HepG2 (cell line): ENCODE results near the gene FCN3. TPM values are rescaled to one million over a fixed set of nuclear protein-coding genes. Genes with fewer than 3 reads are reported as not detected.

Source experiments
- ADNP ChIP-seq: sonication (generic); formaldehyde crosslinking; IDR thresholded peaks from 2 replicates; pipeline ENCODE4 v1.4.0; 2020; ENCODE audit warnings: missing genetic modification reagents
- CHD2 ChIP-seq: IDR thresholded peaks from 2 replicates; pipeline ENCODE4 v1.6.1; 2011; ENCODE audit warnings: low read depth, low read length, improper control_type of control experiment
- DNMT3B ChIP-seq: conservative IDR thresholded peaks from 2 replicates; pipeline ENCODE4 v1.6.1; 2016; ENCODE audit warnings: missing biosample characterization, control low read depth
- FOXA1 ChIP-seq, 2 experiments: fragments of 450-650 bp in 1 of 2; sonication (generic) in 1 of 2; formaldehyde crosslinking in 1 of 2; IDR thresholded peaks; 2 replicates each; pipeline versions ENCODE4 v1.4.0 to v1.6.1; 2016 to 2020; ENCODE audit warnings: missing genetic modification reagents in 1 of 2
- HNF4A ChIP-seq: sonication (generic); formaldehyde crosslinking; IDR thresholded peaks from 2 replicates; pipeline ENCODE4 v1.4.0; 2020; ENCODE audit warnings: missing genetic modification reagents
- KLF6 ChIP-seq: IDR thresholded peaks from 2 replicates; pipeline ENCODE4 v1.8.0; 2016; ENCODE audit warnings: missing biosample characterization, missing genetic modification reagents
- MIXL1 ChIP-seq: IDR thresholded peaks from 2 replicates; pipeline ENCODE4 v1.6.1; 2016
- NCOA5 ChIP-seq: sonication (generic); formaldehyde crosslinking; IDR thresholded peaks from 2 replicates; pipeline ENCODE4 v1.4.0; 2020; ENCODE audit warnings: missing genetic modification reagents
- NFKB2 ChIP-seq: sonication (generic); formaldehyde crosslinking; IDR thresholded peaks from 2 replicates; pipeline ENCODE4 v1.4.0; 2020; ENCODE audit warnings: missing genetic modification reagents, borderline replicate concordance
- NFKBIZ ChIP-seq: IDR thresholded peaks from 2 replicates; pipeline ENCODE4 v1.6.1; 2018; ENCODE audit warnings: missing genetic modification reagents, missing compliant biosample characterization
- PAF1 ChIP-seq: IDR thresholded peaks from 2 replicates; pipeline ENCODE4 v1.6.1; 2016; ENCODE audit warnings: missing genetic modification reagents, missing compliant biosample characterization
- RNF2 ChIP-seq: fragments of 450-650 bp; conservative IDR thresholded peaks from 2 replicates; pipeline ENCODE4 v1.6.1; 2016; ENCODE audit warnings: low read depth
- XBP1 ChIP-seq: sonication (generic); formaldehyde crosslinking; IDR thresholded peaks from 2 replicates; pipeline ENCODE4 v1.5.0; 2020; ENCODE audit warnings: missing genetic modification reagents
- XRCC5 ChIP-seq: fragments of 200-400 bp; formaldehyde crosslinking; optimal IDR thresholded peaks from 2 replicates; pipeline ENCODE3; 2017; ENCODE audit warnings: mild to moderate bottlenecking, low read length
- ZBTB42 ChIP-seq: sonication (generic); formaldehyde crosslinking; IDR thresholded peaks from 2 replicates; pipeline ENCODE4 v1.5.0; 2020; ENCODE audit warnings: mild to moderate bottlenecking, missing genetic modification reagents
- ZFY ChIP-seq: sonication (generic); formaldehyde crosslinking; IDR thresholded peaks from 2 replicates; pipeline ENCODE4 v1.4.0; 2020; ENCODE audit warnings: missing genetic modification reagents
- ZNF160 ChIP-seq: sonication (generic); formaldehyde crosslinking; IDR thresholded peaks from 2 replicates; pipeline ENCODE4 v1.8.0; 2022; ENCODE audit warnings: mild to moderate bottlenecking, inconsistent platforms, missing genetic modification reagents
- ZNF274 ChIP-seq: sonication (generic); formaldehyde crosslinking; IDR thresholded peaks from 2 replicates; pipeline ENCODE4 v1.5.1; 2020; ENCODE audit warnings: mild to moderate bottlenecking, missing genetic modification reagents
- ZNF44 ChIP-seq: sonication (generic); formaldehyde crosslinking; IDR thresholded peaks from 2 replicates; pipeline ENCODE4 v1.5.1; 2020; ENCODE audit warnings: mild to moderate bottlenecking, missing genetic modification reagents
- ZNF83 ChIP-seq: sonication (generic); formaldehyde crosslinking; IDR thresholded peaks from 2 replicates; pipeline ENCODE4 v1.4.0; 2020; ENCODE audit warnings: missing genetic modification reagents, mild to moderate bottlenecking, borderline replicate concordance
- ZNF891 ChIP-seq: sonication (generic); formaldehyde crosslinking; IDR thresholded peaks from 2 replicates; pipeline ENCODE4 v1.5.0; 2020; ENCODE audit warnings: mild to moderate bottlenecking, missing genetic modification reagents
- polyA plus RNA-seq, 8 experiments: library from polyadenylated mRNA; depleted of rRNA in 3 of 8; stranded (reverse) in 7 of 8; unstranded in 1 of 8; fragments of >200 nt; fragmentation: Illumina TruSeq in 4 of 8; extraction: Trizol in 4 of 8; gene quantifications; 2 replicates each; pipeline versions ENCODE4 v1.2.1 to v1.2.3, GENCODE V29; 2011 to 2016; ENCODE audit warnings: low read depth in 4 of 8, missing spikeins in 1 of 8, mixed read lengths in 1 of 8; ENCODE audit not compliant: insufficient read depth in 1 of 8
- total RNA-seq, 5 experiments: library from RNA; depleted of rRNA; stranded (reverse); fragments of >200 nt; fragmentation: Illumina TruSeq; extraction: Trizol; gene quantifications; 2 replicates each; pipeline ENCODE4 v1.2.3, GENCODE V29; 2016; ENCODE audit warnings: low read depth in 1 of 5
- TF ChIP-seq, protein P1 (sequence below), 2 experiments: IDR thresholded peaks; 2 replicates each; pipeline ENCODE4 v1.6.1; 2011 to 2012; ENCODE audit warnings: low read length in 2 of 2, borderline replicate concordance in 1 of 2, low read depth in 1 of 2, mild to moderate bottlenecking in 1 of 2, moderate library complexity in 1 of 2
- TF ChIP-seq, protein P2 (sequence below): sonication (generic); formaldehyde crosslinking; IDR thresholded peaks from 2 replicates; pipeline ENCODE4 v1.4.0; 2020; ENCODE audit warnings: missing genetic modification reagents
- TF ChIP-seq, protein P3 (sequence below): sonication (generic); formaldehyde crosslinking; IDR thresholded peaks from 2 replicates; pipeline ENCODE4 v1.5.0; 2020; ENCODE audit warnings: missing genetic modification reagents
- TF ChIP-seq, protein P4 (sequence below): sonication (generic); formaldehyde crosslinking; IDR thresholded peaks from 2 replicates; pipeline ENCODE4 v1.5.1; 2020; ENCODE audit warnings: missing genetic modification reagents, mild to moderate bottlenecking, borderline replicate concordance

The FCN3 gene
- total and polyA plus RNA-seq, 2 of the 13 experiments (the other 11 are each of a cell fraction or from before 2014, with no cell fraction given) = not detected

DNA sequence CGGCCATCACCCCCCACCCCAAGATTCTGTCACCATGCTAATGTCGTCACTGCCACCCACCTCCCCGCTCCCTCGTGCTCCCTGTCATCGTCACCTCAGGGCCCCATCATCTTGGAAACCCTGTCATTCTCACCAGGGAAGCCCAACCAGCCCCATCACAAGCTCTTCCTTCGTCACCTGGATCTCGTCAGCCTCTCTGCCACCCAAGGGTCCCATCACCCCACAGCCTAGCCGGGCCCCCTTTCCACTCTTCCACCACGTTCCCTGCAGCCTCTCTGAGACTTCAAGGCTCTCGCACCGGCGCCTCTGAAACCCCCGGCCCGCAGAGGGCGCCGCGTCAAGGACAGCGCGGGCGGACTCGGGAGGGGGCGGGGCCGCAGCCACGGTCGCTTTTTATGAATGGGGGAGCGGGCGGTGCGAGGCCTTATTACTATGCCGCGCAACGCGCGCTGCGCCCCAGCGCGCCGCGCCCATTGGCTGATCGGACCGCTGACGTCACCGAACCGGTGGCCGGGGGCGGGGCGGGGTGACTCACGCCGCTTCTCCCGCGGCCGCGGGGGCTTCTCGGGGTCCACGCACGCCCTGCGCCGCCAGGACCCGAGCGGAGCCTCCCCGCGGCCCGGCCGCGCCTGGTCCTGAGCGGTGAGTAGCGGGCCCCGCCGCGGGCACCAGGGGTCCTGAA lies 17.6 kb upstream of the FCN3 start, which contains the start of gene GPR3 (continued):
- no peak for TF ChIP-seq NFKBIZ (CRISPR knock-in tag)
- no peak for TF ChIP-seq ZNF274 (CRISPR knock-in tag)
- TF ChIP-seq XRCC5 = peak; percentile 75
- TF ChIP-seq, protein P1, sequence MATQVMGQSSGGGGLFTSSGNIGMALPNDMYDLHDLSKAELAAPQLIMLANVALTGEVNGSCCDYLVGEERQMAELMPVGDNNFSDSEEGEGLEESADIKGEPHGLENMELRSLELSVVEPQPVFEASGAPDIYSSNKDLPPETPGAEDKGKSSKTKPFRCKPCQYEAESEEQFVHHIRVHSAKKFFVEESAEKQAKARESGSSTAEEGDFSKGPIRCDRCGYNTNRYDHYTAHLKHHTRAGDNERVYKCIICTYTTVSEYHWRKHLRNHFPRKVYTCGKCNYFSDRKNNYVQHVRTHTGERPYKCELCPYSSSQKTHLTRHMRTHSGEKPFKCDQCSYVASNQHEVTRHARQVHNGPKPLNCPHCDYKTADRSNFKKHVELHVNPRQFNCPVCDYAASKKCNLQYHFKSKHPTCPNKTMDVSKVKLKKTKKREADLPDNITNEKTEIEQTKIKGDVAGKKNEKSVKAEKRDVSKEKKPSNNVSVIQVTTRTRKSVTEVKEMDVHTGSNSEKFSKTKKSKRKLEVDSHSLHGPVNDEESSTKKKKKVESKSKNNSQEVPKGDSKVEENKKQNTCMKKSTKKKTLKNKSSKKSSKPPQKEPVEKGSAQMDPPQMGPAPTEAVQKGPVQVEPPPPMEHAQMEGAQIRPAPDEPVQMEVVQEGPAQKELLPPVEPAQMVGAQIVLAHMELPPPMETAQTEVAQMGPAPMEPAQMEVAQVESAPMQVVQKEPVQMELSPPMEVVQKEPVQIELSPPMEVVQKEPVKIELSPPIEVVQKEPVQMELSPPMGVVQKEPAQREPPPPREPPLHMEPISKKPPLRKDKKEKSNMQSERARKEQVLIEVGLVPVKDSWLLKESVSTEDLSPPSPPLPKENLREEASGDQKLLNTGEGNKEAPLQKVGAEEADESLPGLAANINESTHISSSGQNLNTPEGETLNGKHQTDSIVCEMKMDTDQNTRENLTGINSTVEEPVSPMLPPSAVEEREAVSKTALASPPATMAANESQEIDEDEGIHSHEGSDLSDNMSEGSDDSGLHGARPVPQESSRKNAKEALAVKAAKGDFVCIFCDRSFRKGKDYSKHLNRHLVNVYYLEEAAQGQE (IDR thresholded peaks at IDR 0.05; ENCODE audit: borderline replicate concordance in 1 of 2, low read depth in 1 of 2, low read length in 2 of 2) = no peak
- TF ChIP-seq NCOA5 (CRISPR knock-in tag) = no peak
- TF ChIP-seq, protein P2, sequence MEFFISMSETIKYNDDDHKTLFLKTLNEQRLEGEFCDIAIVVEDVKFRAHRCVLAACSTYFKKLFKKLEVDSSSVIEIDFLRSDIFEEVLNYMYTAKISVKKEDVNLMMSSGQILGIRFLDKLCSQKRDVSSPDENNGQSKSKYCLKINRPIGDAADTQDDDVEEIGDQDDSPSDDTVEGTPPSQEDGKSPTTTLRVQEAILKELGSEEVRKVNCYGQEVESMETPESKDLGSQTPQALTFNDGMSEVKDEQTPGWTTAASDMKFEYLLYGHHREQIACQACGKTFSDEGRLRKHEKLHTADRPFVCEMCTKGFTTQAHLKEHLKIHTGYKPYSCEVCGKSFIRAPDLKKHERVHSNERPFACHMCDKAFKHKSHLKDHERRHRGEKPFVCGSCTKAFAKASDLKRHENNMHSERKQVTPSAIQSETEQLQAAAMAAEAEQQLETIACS (CRISPR knock-in tag) = no peak
- no peak for TF ChIP-seq KLF6 (CRISPR knock-in tag)
- TF ChIP-seq MIXL1 (CRISPR knock-in tag) = no peak
- no peak for TF ChIP-seq ZNF83 (CRISPR knock-in tag)
- TF ChIP-seq NFKB2 (CRISPR knock-in tag) = no peak; the same call in 1 of the 2 replicates
- TF ChIP-seq, protein P3, sequence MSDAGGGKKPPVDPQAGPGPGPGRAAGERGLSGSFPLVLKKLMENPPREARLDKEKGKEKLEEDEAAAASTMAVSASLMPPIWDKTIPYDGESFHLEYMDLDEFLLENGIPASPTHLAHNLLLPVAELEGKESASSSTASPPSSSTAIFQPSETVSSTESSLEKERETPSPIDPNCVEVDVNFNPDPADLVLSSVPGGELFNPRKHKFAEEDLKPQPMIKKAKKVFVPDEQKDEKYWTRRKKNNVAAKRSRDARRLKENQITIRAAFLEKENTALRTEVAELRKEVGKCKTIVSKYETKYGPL (CRISPR knock-in tag) = no peak
- TF ChIP-seq ZNF160 (CRISPR knock-in tag) = no peak
- TF ChIP-seq XBP1 = no peak
- peak; percentile 60 for TF ChIP-seq ZFY (CRISPR knock-in tag)
- TF ChIP-seq ZBTB42 (CRISPR knock-in tag) = no peak
- TF ChIP-seq, protein P4, sequence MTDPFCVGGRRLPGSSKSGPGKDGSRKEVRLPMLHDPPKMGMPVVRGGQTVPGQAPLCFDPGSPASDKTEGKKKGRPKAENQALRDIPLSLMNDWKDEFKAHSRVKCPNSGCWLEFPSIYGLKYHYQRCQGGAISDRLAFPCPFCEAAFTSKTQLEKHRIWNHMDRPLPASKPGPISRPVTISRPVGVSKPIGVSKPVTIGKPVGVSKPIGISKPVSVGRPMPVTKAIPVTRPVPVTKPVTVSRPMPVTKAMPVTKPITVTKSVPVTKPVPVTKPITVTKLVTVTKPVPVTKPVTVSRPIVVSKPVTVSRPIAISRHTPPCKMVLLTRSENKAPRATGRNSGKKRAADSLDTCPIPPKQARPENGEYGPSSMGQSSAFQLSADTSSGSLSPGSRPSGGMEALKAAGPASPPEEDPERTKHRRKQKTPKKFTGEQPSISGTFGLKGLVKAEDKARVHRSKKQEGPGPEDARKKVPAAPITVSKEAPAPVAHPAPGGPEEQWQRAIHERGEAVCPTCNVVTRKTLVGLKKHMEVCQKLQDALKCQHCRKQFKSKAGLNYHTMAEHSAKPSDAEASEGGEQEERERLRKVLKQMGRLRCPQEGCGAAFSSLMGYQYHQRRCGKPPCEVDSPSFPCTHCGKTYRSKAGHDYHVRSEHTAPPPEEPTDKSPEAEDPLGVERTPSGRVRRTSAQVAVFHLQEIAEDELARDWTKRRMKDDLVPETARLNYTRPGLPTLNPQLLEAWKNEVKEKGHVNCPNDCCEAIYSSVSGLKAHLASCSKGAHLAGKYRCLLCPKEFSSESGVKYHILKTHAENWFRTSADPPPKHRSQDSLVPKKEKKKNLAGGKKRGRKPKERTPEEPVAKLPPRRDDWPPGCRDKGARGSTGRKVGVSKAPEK = no peak
- no peak for TF ChIP-seq ADNP (CRISPR knock-in tag)
- no peak for TF ChIP-seq DNMT3B
- TF ChIP-seq RNF2 = no peak
- no peak for TF ChIP-seq PAF1
- no peak for TF ChIP-seq HNF4A
- no peak for TF ChIP-seq CHD2
- no peak for TF ChIP-seq ZNF891 (CRISPR knock-in tag)
- TF ChIP-seq FOXA1 (IDR thresholded peaks at IDR 0.05) = no peak
- no peak for TF ChIP-seq FOXA1 (CRISPR knock-in tag; IDR thresholded peaks at IDR 0.05)
- TF ChIP-seq ZNF44 (CRISPR knock-in tag) = no peak
